D721Med (cell line): Measurements from ENCODE around the gene NCBP3.

Source experiments
- DNase-seq: peaks from one replicate; pipeline ENCODE4 v3.0.0; 2011; ENCODE audit warnings: low spot score; ENCODE audit not compliant: insufficient read length
- FAIRE-seq: peaks from 2 replicates; lab custom pipeline; 2011; peaks lifted over from hg19 to GRCh38; lab: Jason Lieb, UNC
- TF ChIP-seq, protein P1 (sequence below): IDR thresholded peaks from 2 replicates; pipeline ENCODE4 v1.5.1; 2012; ENCODE audit warnings: mild to moderate bottlenecking, control low read depth; ENCODE audit not compliant: insufficient read depth; ENCODE audit errors: missing control alignments

NCBP3 gene

DNA sequence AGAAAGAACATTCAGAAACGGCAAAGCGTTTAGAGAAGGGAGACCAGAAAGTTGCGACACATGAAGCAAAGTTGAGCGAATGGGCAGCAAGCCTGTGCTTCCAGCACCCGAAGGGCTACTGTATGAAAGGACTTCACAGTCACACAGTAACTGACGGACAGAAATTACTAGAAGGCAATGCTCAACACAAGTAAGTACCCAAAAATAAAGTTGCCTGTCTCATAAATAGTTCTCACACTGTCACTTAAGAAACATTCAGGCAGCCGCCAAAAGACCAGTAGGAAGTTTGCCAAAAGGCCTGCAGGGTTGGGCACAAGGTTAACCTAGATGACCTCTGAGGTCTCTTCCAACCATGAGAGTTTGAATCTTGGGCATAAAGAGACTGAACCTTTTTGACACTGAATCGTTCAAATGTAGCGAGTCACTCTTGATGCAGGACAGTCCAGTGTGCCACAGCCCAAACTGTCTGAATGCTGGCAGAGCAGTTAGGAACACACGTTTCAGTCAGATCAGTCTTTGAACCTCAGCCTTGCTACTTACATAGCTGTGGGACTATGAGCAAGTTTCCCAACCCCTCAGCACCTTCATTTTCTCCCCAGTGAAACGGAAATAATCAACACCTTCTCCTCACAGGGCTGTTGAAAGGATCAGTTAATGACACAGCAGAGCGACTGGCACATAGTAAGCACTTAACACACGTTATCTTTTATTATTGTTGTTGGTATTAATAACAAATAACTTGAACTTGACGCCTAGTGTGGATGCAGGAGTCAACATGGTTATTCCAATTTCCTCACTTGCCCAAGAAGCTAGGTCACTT is 10.4 kb downstream of the NCBP3 start:
- no peak for FAIRE-seq
- TF ChIP-seq, protein P1, sequence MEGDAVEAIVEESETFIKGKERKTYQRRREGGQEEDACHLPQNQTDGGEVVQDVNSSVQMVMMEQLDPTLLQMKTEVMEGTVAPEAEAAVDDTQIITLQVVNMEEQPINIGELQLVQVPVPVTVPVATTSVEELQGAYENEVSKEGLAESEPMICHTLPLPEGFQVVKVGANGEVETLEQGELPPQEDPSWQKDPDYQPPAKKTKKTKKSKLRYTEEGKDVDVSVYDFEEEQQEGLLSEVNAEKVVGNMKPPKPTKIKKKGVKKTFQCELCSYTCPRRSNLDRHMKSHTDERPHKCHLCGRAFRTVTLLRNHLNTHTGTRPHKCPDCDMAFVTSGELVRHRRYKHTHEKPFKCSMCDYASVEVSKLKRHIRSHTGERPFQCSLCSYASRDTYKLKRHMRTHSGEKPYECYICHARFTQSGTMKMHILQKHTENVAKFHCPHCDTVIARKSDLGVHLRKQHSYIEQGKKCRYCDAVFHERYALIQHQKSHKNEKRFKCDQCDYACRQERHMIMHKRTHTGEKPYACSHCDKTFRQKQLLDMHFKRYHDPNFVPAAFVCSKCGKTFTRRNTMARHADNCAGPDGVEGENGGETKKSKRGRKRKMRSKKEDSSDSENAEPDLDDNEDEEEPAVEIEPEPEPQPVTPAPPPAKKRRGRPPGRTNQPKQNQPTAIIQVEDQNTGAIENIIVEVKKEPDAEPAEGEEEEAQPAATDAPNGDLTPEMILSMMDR: no peak
- no peak for DNase-seq

DNA sequence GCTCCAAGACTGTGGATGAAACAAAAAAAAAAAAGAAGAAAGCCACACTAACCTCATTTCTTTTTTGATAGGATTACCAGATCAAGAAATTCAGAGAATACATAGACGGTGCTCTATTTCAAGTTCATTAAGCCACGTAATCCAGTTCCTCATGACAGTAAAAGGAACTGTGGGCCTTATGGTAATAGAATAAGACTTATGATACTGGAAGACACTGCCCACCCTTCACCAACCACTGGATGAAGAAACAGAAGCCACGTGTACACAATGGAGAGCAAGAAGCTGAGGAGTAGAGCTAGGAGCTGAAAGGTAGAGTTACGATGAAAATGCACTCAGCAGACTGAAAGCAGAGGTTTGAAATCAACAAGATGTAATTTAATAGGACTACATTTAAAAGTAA is 11.2 kb downstream of the NCBP3 start:
- DNase-seq: no peak
- TF ChIP-seq, protein P1: no peak
- FAIRE-seq: no peak

DNA sequence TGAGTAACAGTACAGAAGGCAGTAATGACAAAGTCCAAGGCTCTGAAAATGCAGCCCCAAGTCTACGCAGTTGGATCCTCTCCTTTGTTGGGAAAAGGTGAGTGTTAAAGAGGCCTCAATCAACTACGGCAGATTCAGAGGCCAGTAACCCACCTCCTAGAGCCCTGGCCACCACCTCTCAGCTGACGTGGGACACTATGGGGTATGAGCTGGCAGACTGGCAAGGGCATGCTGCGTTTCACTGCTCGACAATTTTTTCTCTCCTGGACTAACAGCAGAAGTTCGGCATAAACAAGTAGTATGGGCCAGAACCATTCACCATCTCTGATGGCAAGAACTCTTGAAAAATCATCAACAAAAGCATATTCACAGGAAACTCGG is 17.2 kb downstream of the NCBP3 start:
- no peak for DNase-seq
- TF ChIP-seq, protein P1: no peak
- FAIRE-seq: no peak

DNA sequence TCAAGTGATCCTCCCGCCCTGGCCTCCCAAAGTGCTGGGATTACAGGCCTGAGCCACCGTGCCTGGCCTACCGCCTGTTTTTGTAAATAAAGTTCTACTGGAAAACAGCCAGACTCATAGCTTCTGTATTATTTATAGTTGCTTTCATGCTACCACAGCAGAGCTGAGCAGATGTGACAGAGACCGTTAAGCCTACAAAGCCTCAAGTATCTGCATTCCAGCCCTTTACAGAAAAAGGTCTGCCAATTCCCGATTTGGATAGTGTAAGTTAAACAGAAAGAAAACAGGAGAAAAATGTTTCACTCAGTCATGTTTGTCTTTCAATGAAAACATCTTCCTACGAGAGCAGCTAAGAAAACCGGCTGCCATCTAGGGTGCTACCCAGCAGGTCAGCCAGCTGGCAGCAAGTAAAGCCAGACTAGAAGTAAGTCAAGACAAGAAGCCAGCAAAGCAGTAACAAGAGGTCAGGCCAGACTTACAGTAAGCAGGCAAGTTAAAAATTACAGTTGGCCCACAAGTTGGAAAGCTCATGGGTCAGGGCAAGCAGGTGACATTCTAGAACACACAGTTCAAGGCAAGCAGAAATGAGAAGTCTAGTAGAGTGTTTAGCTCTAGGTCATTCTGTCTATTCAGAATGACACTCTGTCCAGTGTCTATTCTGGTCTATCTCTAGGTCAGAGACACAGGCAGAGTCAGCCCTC is 17.7 kb downstream of the NCBP3 start:
- FAIRE-seq (no peak), DNase-seq (no peak)
- TF ChIP-seq, protein P1: no peak

DNA sequence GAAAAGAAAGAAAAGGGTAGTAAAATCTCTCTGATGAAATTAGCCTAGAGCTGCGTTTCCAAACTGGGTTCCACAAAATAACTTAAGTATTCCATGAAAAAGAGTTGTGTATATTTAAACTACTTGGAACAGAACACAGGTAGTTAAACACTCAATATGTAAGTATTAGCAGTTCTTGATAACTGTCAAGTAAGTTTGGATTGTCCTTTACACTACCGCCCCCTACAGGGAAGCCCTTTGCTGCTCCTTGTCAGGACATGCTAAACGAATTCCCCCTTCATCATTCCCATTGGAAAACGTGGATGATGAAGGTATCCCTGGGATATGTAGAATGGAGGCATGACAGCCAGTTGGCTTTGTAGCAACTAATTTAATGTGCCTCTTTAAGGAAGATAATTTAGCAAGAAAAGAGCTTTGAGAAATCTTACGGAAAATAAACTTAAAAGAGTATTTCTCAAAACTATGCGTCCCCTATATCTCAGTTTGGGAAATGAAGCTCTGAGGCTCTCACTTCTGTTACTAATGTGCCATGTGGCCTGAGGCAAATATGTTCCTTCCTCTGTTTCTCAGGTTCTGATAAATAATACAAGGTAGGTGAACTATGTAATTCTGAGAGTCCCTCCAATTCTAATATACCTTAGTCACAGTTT is 18.8 kb downstream of the NCBP3 start:
- peak; percentile 29 for FAIRE-seq
- DNase-seq: no peak
- TF ChIP-seq, protein P1: peak; percentile 30

DNA sequence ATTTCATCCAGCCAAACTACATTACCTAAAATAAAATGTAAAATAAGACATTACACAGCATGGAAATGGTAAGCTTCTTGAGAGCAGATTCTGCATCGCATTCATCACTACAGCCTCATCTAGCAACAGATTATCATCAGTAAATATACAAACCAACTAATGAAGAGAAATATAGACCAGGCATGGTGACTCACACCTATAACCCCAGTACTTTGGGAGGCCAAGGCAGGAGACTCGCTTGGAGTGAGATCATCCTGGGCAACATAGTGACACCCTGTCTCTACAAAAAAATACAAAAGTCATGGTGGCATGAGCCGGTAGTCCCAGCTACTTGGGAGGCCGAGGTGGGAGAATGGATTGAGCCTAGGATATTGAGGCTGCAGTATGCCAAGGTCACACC is 19.9 kb downstream of the NCBP3 start:
- DNase-seq (no peak), FAIRE-seq (no peak)
- TF ChIP-seq, protein P1: no peak
